GM23338 (cell line): ENCODE data around the gene GNB5. TPM values are rescaled to one million over a fixed set of nuclear protein-coding genes. Genes with fewer than 3 reads are reported as not detected.

ENCODE experiments used
- CREB1 ChIP-seq: fragments of 250-450 bp; sonication (Bioruptor Pico); IDR thresholded peaks from 2 replicates; pipeline ENCODE4 v1.5.0; 2020; ENCODE audit warnings: low read depth, mild to moderate bottlenecking, moderate library complexity
- ETS1 ChIP-seq: IDR thresholded peaks from 2 replicates; pipeline ENCODE4 v1.6.1; 2016; ENCODE audit warnings: antibody characterized with exemption
- EZH2 ChIP-seq: fragments of 200-600 bp; sonication (generic); IDR thresholded peaks from one replicate; pipeline ENCODE4 v1.8.0; 2017; ENCODE audit warnings: antibody characterized with exemption, mild to moderate bottlenecking, low read depth; ENCODE audit not compliant: unreplicated experiment
- JUNB ChIP-seq: IDR thresholded peaks from one replicate; pipeline ENCODE4 v1.6.1; 2016; ENCODE audit warnings: antibody characterized with exemption; ENCODE audit not compliant: unreplicated experiment
- STAT1 ChIP-seq: IDR thresholded peaks from one replicate; pipeline ENCODE4 v1.6.1; 2016; ENCODE audit warnings: antibody characterized with exemption; ENCODE audit not compliant: unreplicated experiment
- ZNF114 ChIP-seq: fragments of 250-450 bp; sonication (Bioruptor Pico); IDR thresholded peaks from 2 replicates; pipeline ENCODE4 v1.5.0; 2020; ENCODE audit warnings: mild to moderate bottlenecking, moderate library complexity
- ZNF331 ChIP-seq: fragments of 250-450 bp; sonication (Bioruptor Pico); IDR thresholded peaks from 2 replicates; pipeline ENCODE4 v1.5.0; 2020; ENCODE audit warnings: low read depth, mild to moderate bottlenecking, moderate library complexity
- ZNF462 ChIP-seq: fragments of 250-450 bp; sonication (Bioruptor Pico); IDR thresholded peaks from 2 replicates; pipeline ENCODE4 v1.5.0; 2020; ENCODE audit warnings: mild to moderate bottlenecking, moderate library complexity
- polyA plus RNA-seq: library from polyadenylated mRNA; unstranded; fragments of >200 nt; fragmentation: Nextera tagmentation; extraction: Ambion mirVana; gene quantifications from 2 replicates; pipeline ENCODE4 v1.2.1, GENCODE V29; 2016
- total RNA-seq: library from RNA; depleted of rRNA; stranded (reverse); fragments of >200 nt; shearing (Covaris generic); gene quantifications from 2 replicates; pipeline ENCODE4 v1.2.3, GENCODE V29; 2014

The GNB5 gene
- total and polyA plus RNA-seq, 2 experiments from 2014 or later: 23.0 to 40.8 TPM

GRCh38 chr15:52101542-52102323 is 89.5 kb downstream of the GNB5 start (continued):
- TF ChIP-seq ZNF462 (CRISPR knock-in tag) (no peak), CREB1 (CRISPR knock-in tag) (no peak), ZNF114 (CRISPR knock-in tag) (no peak), EZH2 (no peak), ETS1 (no peak), ZNF331 (CRISPR knock-in tag) (no peak), STAT1 (no peak), JUNB (no peak)
